GM21526 (cell line): ENCODE measurements around the gene CHTF8.
A peak's percentile ranks its signal among the peaks of the same experiment; 100 is the strongest.
"Not testable (repeated sequence)": the region's sequence is repeated elsewhere in the genome, so short reads cannot be mapped to it uniquely, and the experiment has no call there.

ENCODE experiments used
- ATAC-seq: cut with Tn5 transposase; IDR thresholded peaks from one replicate; pipeline ENCODE4 v1.9.1; 2021; ENCODE audit warnings: moderate library complexity; ENCODE audit not compliant: unreplicated experiment, low FRiP score

The CHTF8 gene

GRCh38 chr16:69141014-69141413, 8.6 kb upstream of the CHTF8 start:
- ATAC-seq = no peak

GRCh38 chr16:69139464-69139863, 7.1 kb upstream of the CHTF8 start:
- ATAC-seq = not testable (repeated sequence)

- no peak for ATAC-seq
Measured at GRCh38 chr16:69138608-69139007, 6.2 kb upstream of the CHTF8 start.

GRCh38 chr16:69133373-69133954, 1.1 kb upstream of the CHTF8 start:
- ATAC-seq = no peak

- peak; percentile 32 for ATAC-seq
Measured at GRCh38 chr16:69131839-69132423, 457 bp downstream of the CHTF8 start.

GRCh38 chr16:69131167-69131838, 1.1 kb downstream of the CHTF8 start:
- ATAC-seq = no peak

GRCh38 chr16:69130461-69130860, 1.9 kb downstream of the CHTF8 start:
- ATAC-seq = no peak

GRCh38 chr16:69127966-69128510, 4.3 kb downstream of the CHTF8 start:
- ATAC-seq = no peak

GRCh38 chr16:69126801-69127200, 5.6 kb downstream of the CHTF8 start:
- ATAC-seq = not testable (repeated sequence)

GRCh38 chr16:69126221-69126620, 6.2 kb downstream of the CHTF8 start:
- no peak for ATAC-seq

- not testable (repeated sequence) for ATAC-seq
Measured at GRCh38 chr16:69124961-69125360, 7.4 kb downstream of the CHTF8 start.

GRCh38 chr16:69124406-69124805, 8.0 kb downstream of the CHTF8 start:
- ATAC-seq = not testable (repeated sequence)

GRCh38 chr16:69123910-69124309, 8.5 kb downstream of the CHTF8 start:
- no peak for ATAC-seq

GRCh38 chr16:69120096-69120664, 12.2 kb downstream of the CHTF8 start:
- ATAC-seq = no peak

GRCh38 chr16:69119536-69119935, 12.9 kb downstream of the CHTF8 start:
- ATAC-seq = no peak

GRCh38 chr16:69118994-69119393, 13.4 kb downstream of the CHTF8 start:
- ATAC-seq = no peak

- no peak for ATAC-seq
Measured at GRCh38 chr16:69118468-69118867, 13.9 kb downstream of the CHTF8 start.

GRCh38 chr16:69116906-69117305, 15.5 kb downstream of the CHTF8 start:
- ATAC-seq = no peak

GRCh38 chr16:69116256-69116875, 16.0 kb downstream of the CHTF8 start:
- no peak for ATAC-seq

- ATAC-seq = no peak
Measured at GRCh38 chr16:69115837-69116236, 16.6 kb downstream of the CHTF8 start.

GRCh38 chr16:69115361-69115760, 17.0 kb downstream of the CHTF8 start:
- no peak for ATAC-seq
